IMR-90 (cell line): ENCODE measurements around the gene HMGCLL1. TPM values are rescaled to one million over a fixed set of nuclear protein-coding genes. Genes with fewer than 3 reads are reported as not detected.

ENCODE experiments used
- ATAC-seq: fragments of 200-7000 bp; cut with Tn5 transposase; 2 replicates; pipeline ENCODE4 v1.9.1; 2020; ENCODE audit warnings: low read depth, mild to moderate bottlenecking, moderate library complexity
- BruUV-seq: library from RNA; stranded (reverse); fragments of 400-500 nt; replicated peaks from 2 replicates; lab custom pipeline; 2021; lab: Mats Ljungman, UMichigan
- CTCF ChIA-PET: fragments of 300-600 bp; formaldehyde crosslinking; extraction: SDS; loops from one replicate; lab custom pipeline; 2021; ENCODE audit warnings: antibody characterized with exemption; lab: Yijun Ruan, JAX
- POLR2A ChIA-PET: fragments of 300-600 bp; sonication (Branson Sonifier 250); formaldehyde crosslinking; loops from one replicate; lab custom pipeline; 2022; ENCODE audit warnings: antibody characterized with exemption; ENCODE audit not compliant: unreplicated experiment; lab: Charles Lee
- DNase-seq: peaks from one replicate; pipeline ENCODE4 v3.0.0; 2013
- H2AFZ ChIP-seq: replicated peaks from 2 replicates; pipeline ENCODE3; 2013; ENCODE audit warnings: low read length, mild to moderate bottlenecking; ENCODE audit not compliant: poor library complexity
- H2AK5ac ChIP-seq: 2 replicates; pipeline ENCODE4 v1.6.1; 2013; ENCODE audit warnings: low read depth, low read length, inconsistent platforms
- H2AK9ac ChIP-seq: replicated peaks from 2 replicates; pipeline ENCODE3; 2013; ENCODE audit warnings: mild to moderate bottlenecking, low read depth, low read length, moderate library complexity; ENCODE audit not compliant: poor library complexity
- H2BK120ac ChIP-seq: 2 replicates; pipeline ENCODE4 v1.6.1; 2013; ENCODE audit warnings: low read depth, low read length, inconsistent platforms
- H2BK15ac ChIP-seq: 3 replicates; pipeline ENCODE4 v1.6.1; 2013; ENCODE audit warnings: low read depth, low read length, inconsistent platforms
- H2BK20ac ChIP-seq: 2 replicates; pipeline ENCODE4 v1.6.1; 2013; ENCODE audit warnings: low read depth, mild to moderate bottlenecking, inconsistent platforms, low read length, moderate library complexity
- H2BK5ac ChIP-seq: 2 replicates; pipeline ENCODE4 v1.6.1; 2013; ENCODE audit warnings: mild to moderate bottlenecking, low read depth, low read length, inconsistent platforms; ENCODE audit not compliant: poor library complexity, severe bottlenecking
- H3K14ac ChIP-seq: replicated peaks from 2 replicates; pipeline ENCODE4 v1.6.1; 2013; ENCODE audit warnings: low read depth, low read length, inconsistent platforms
- H3K18ac ChIP-seq: 2 replicates; pipeline ENCODE4 v1.6.1; 2013; ENCODE audit warnings: low read depth, low read length, control low read depth
- H3K23ac ChIP-seq: 2 replicates; pipeline ENCODE4 v1.6.1; 2013; ENCODE audit warnings: low read depth, low read length, inconsistent platforms
- H3K27ac ChIP-seq: 2 replicates; pipeline ENCODE4 v1.5.1; 2013; ENCODE audit warnings: mild to moderate bottlenecking, control low read depth, low read length; ENCODE audit not compliant: insufficient read depth
- H3K27me3 ChIP-seq: 2 replicates; pipeline ENCODE4 v1.6.1; 2013; ENCODE audit warnings: low read length; ENCODE audit not compliant: control insufficient read depth, insufficient read depth
- H3K36me3 ChIP-seq: 2 replicates; pipeline ENCODE4 v1.6.1; 2013; ENCODE audit warnings: low read length, mixed read lengths; ENCODE audit not compliant: control insufficient read depth, insufficient read depth
- H3K4ac ChIP-seq: 2 replicates; pipeline ENCODE4 v1.6.1; 2013; ENCODE audit warnings: low read depth, low read length, inconsistent platforms
- H3K4me1 ChIP-seq: 2 replicates; pipeline ENCODE4 v1.6.1; 2013; ENCODE audit warnings: low read length, mixed read lengths; ENCODE audit not compliant: control insufficient read depth, insufficient read depth
- H3K4me2 ChIP-seq: 2 replicates; pipeline ENCODE4 v1.6.1; 2013; ENCODE audit warnings: low read depth, mild to moderate bottlenecking, control low read depth, low read length, moderate library complexity
- H3K4me3 ChIP-seq: 2 replicates; pipeline ENCODE4 v1.5.1; 2013; ENCODE audit warnings: low read depth, mild to moderate bottlenecking, control low read depth, low read length, moderate library complexity; ENCODE audit not compliant: insufficient read depth
- H3K56ac ChIP-seq: 2 replicates; pipeline ENCODE4 v1.6.1; 2013; ENCODE audit warnings: low read length, inconsistent platforms; ENCODE audit not compliant: insufficient read depth; ENCODE audit errors: extremely low read depth
- H3K79me1 ChIP-seq, 2 experiments: 2 replicates each; pipeline ENCODE4 v1.6.1; 2013; ENCODE audit warnings: low read length in 2 of 2, inconsistent platforms in 1 of 2, low read depth in 1 of 2
- H3K9ac ChIP-seq: 2 replicates; pipeline ENCODE4 v1.6.1; 2013; ENCODE audit warnings: low read depth, low read length, control low read depth
- H3K9me1 ChIP-seq: 2 replicates; pipeline ENCODE4 v1.6.1; 2013; ENCODE audit warnings: low read length, inconsistent platforms; ENCODE audit not compliant: insufficient read depth
- H3K9me3 ChIP-seq: 2 replicates; pipeline ENCODE4 v1.6.1; 2013; ENCODE audit warnings: low read length; ENCODE audit not compliant: control insufficient read depth, insufficient read depth
- H4K20me1 ChIP-seq: 2 replicates; pipeline ENCODE4 v1.6.1; 2013; ENCODE audit warnings: low read length, inconsistent platforms; ENCODE audit not compliant: insufficient read depth
- H4K5ac ChIP-seq: 2 replicates; pipeline ENCODE4 v1.6.1; 2013; ENCODE audit warnings: mild to moderate bottlenecking, low read depth, low read length, control low read depth
- H4K8ac ChIP-seq, 2 experiments: 2 replicates each; pipeline ENCODE4 v1.6.1; 2013; ENCODE audit warnings: low read depth in 2 of 2, low read length in 2 of 2, control low read depth in 1 of 2, inconsistent platforms in 1 of 2
- H4K91ac ChIP-seq: 2 replicates; pipeline ENCODE4 v1.6.1; 2013; ENCODE audit warnings: low read depth, low read length, inconsistent platforms; ENCODE audit not compliant: insufficient read depth
- CEBPB ChIP-seq: IDR thresholded peaks from 2 replicates; pipeline ENCODE4 v1.6.1; 2012; ENCODE audit warnings: low read depth, low read length, improper control_type of control experiment
- CHD1 ChIP-seq: IDR thresholded peaks from 2 replicates; pipeline ENCODE4 v1.6.1; 2012; ENCODE audit warnings: low read depth, low read length, improper control_type of control experiment
- MAFK ChIP-seq: IDR thresholded peaks from 2 replicates; pipeline ENCODE4 v1.6.1; 2012; ENCODE audit warnings: low read depth, low read length, improper control_type of control experiment
- MAZ ChIP-seq: IDR thresholded peaks from 2 replicates; pipeline ENCODE4 v1.6.1; 2012; ENCODE audit warnings: low read depth, mild to moderate bottlenecking, low read length, improper control_type of control experiment, moderate library complexity, borderline replicate concordance
- NFE2L2 ChIP-seq: fragments of 150-350 bp; IDR thresholded peaks from 2 replicates; pipeline ENCODE4 v1.6.1; 2016; ENCODE audit warnings: low read depth, mild to moderate bottlenecking, low read length
- POLR2A ChIP-seq: IDR thresholded peaks from 2 replicates; pipeline ENCODE4 v1.6.1; 2012; ENCODE audit warnings: mild to moderate bottlenecking, low read depth, low read length
- RAD21 ChIP-seq: IDR thresholded peaks from 2 replicates; pipeline ENCODE4 v1.6.1; 2012; ENCODE audit warnings: low read length, improper control_type of control experiment
- RCOR1 ChIP-seq: IDR thresholded peaks from 2 replicates; pipeline ENCODE4 v1.6.1; 2012; ENCODE audit warnings: mild to moderate bottlenecking, low read length, improper control_type of control experiment; ENCODE audit not compliant: insufficient replicate concordance
- RFX5 ChIP-seq: IDR thresholded peaks from 2 replicates; pipeline ENCODE4 v1.8.0; 2012; ENCODE audit warnings: low read depth, mild to moderate bottlenecking, low read length, moderate library complexity
- SMC3 ChIP-seq: fragments of 150-350 bp; IDR thresholded peaks from 2 replicates; pipeline ENCODE4 v1.6.1; 2016; ENCODE audit warnings: low read depth, mild to moderate bottlenecking, antibody characterized with exemption, low read length, moderate library complexity
- WGBS, 2 experiments: methylation state at CpG; one replicate each; pipeline versions ENCODE4 v1.1.5 to v1.1.7; 2013; ENCODE audit warnings: missing lambda C conversion rate in 2 of 2; ENCODE audit not compliant: insufficient read length in 1 of 2; ENCODE audit errors: extremely low coverage in 2 of 2; 5-methylcytosine and 5-hydroxymethylcytosine counted together
- dilution Hi-C: fragments of 300-500 bp; cut with HindIII; formaldehyde crosslinking; loops from one replicate; pipeline ENCODE4 v1.14.3; 2018; ENCODE audit warnings: low sequenced_read_pairs; ENCODE audit not compliant: unreplicated experiment
- in situ Hi-C: fragments of 300-500 bp; cut with MboI; formaldehyde crosslinking; loops from 3 replicates; pipeline ENCODE4 v1.14.3; 2019; ENCODE audit warnings: low sequenced_read_pairs, inconsistent platforms, mixed read lengths
- intact Hi-C: fragments of 100-400 bp; cut with micrococcal nuclease; formaldehyde crosslinking; loops from 2 replicates; pipeline ENCODE4 v1.10.0; 2022
- polyA plus RNA-seq, 3 experiments: library from polyadenylated mRNA; depleted of rRNA; stranded (reverse); fragments of >200 nt; gene quantifications; 2 replicates each; pipeline ENCODE4 v1.2.3, GENCODE V29; 2012; ENCODE audit warnings: low replicate concordance in 1 of 3
- total RNA-seq: library from RNA; depleted of rRNA; stranded (reverse); fragments of >200 nt; gene quantifications from 2 replicates; pipeline ENCODE4 v1.2.3, GENCODE V29; 2012
- TF ChIP-seq, protein P1 (sequence below): conservative IDR thresholded peaks from 2 replicates; pipeline ENCODE4 v1.5.1; 2012; ENCODE audit warnings: mild to moderate bottlenecking, low read depth, low read length, improper control_type of control experiment
- TF ChIP-seq, protein P2 (sequence below): fragments of 150-350 bp; IDR thresholded peaks from 2 replicates; pipeline ENCODE4 v1.6.1; 2017; ENCODE audit warnings: mild to moderate bottlenecking, antibody characterized with exemption, low read length, low read depth

HMGCLL1 gene
- total and polyA plus RNA-seq, 2 of the 4 experiments (the other 2 are of a cell fraction): 0.03 TPM; not detected in 1

DNA sequence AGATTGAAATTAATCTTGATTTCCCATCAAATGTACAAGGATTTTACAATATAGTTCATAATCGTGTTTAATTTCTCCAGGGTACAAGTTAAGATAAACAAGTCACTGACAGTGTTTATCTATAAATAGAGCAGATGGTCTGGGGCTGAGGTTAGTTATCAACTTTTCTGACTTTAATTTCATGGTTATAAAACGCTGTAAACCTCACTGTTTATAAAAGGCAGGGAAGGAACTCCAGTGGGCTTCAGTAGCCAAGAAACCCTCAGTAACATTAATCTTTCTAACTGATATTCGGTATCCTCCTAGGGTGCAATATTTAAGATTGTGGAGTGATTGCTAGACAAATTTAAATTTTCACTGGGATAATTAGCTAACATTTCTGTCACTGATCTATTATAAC is 183.1 kb downstream of the HMGCLL1 start:
- Histone ChIP-seq H3K4me3 (no peak overlapping the region), H3K23ac (no peak overlapping the region), H3K14ac (no peak overlapping the region), H3K27ac (no peak overlapping the region), H3K9me3 (no peaks in the 10 kb centered on the region), H4K20me1 (no peaks in the 10 kb centered on the region), H3K9me1 (no peaks in the 10 kb centered on the region), H2BK15ac (no peak overlapping the region), H3K56ac (no peak overlapping the region), H2BK20ac (no peak overlapping the region), H2AK5ac (no peak overlapping the region), H3K4me1 (peaks cover 2% of the 10 kb centered on the region), H4K91ac (no peak overlapping the region), H3K27me3 (no peaks in the 10 kb centered on the region), H4K8ac (no peak overlapping the region), H2BK120ac (no peak overlapping the region), H4K5ac (no peak overlapping the region), H3K18ac (no peak overlapping the region), H2BK5ac (no peak overlapping the region), H3K36me3 (no peaks in the 10 kb centered on the region), H3K4ac (no peak overlapping the region), H3K4me2 (no peak overlapping the region), H3K79me1 (no peaks in the 10 kb centered on the region), H3K9ac (no peak overlapping the region), H2AFZ (no peak overlapping the region), H2AK9ac (no peak overlapping the region)
- no CpG with 5 or more reads among the region's 3 CpGs for WGBS, 2 experiments
- ChIA-PET CTCF (no interaction called here), POLR2A (no interaction called here)
- in situ Hi-C loops: no loop called here
- intact Hi-C loops: no loop called here
- ATAC-seq: no peak
- TF ChIP-seq RCOR1: no peak
- no peak for TF ChIP-seq MAZ
- no peak for TF ChIP-seq SMC3
- TF ChIP-seq CHD1: no peak
- no peak for TF ChIP-seq CEBPB
- TF ChIP-seq, protein P1, sequence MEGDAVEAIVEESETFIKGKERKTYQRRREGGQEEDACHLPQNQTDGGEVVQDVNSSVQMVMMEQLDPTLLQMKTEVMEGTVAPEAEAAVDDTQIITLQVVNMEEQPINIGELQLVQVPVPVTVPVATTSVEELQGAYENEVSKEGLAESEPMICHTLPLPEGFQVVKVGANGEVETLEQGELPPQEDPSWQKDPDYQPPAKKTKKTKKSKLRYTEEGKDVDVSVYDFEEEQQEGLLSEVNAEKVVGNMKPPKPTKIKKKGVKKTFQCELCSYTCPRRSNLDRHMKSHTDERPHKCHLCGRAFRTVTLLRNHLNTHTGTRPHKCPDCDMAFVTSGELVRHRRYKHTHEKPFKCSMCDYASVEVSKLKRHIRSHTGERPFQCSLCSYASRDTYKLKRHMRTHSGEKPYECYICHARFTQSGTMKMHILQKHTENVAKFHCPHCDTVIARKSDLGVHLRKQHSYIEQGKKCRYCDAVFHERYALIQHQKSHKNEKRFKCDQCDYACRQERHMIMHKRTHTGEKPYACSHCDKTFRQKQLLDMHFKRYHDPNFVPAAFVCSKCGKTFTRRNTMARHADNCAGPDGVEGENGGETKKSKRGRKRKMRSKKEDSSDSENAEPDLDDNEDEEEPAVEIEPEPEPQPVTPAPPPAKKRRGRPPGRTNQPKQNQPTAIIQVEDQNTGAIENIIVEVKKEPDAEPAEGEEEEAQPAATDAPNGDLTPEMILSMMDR: no peak
- TF ChIP-seq NFE2L2: no peak
- TF ChIP-seq POLR2A: no peak
- TF ChIP-seq MAFK: no peak
- TF ChIP-seq, protein P2, sequence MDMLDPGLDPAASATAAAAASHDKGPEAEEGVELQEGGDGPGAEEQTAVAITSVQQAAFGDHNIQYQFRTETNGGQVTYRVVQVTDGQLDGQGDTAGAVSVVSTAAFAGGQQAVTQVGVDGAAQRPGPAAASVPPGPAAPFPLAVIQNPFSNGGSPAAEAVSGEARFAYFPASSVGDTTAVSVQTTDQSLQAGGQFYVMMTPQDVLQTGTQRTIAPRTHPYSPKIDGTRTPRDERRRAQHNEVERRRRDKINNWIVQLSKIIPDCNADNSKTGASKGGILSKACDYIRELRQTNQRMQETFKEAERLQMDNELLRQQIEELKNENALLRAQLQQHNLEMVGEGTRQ: no peak
- TF ChIP-seq RFX5: no peak
- no peak for TF ChIP-seq RAD21
- dilution Hi-C loops: no loop called here
- peak; percentile 7 for DNase-seq
- no TSS peak for BruUV-seq
